Midbrain (tissue), 1 donor: ENCODE measurements around the gene LEKR1.
"Not testable (repeated sequence)": the region's sequence is repeated elsewhere in the genome, so short reads cannot be mapped to it uniquely, and the experiment has no call there.

Source experiments
- DNase-seq: peaks from one replicate; lab custom pipeline; 2025; lab: John Stamatoyannopoulos, UW

The LEKR1 gene

DNA sequence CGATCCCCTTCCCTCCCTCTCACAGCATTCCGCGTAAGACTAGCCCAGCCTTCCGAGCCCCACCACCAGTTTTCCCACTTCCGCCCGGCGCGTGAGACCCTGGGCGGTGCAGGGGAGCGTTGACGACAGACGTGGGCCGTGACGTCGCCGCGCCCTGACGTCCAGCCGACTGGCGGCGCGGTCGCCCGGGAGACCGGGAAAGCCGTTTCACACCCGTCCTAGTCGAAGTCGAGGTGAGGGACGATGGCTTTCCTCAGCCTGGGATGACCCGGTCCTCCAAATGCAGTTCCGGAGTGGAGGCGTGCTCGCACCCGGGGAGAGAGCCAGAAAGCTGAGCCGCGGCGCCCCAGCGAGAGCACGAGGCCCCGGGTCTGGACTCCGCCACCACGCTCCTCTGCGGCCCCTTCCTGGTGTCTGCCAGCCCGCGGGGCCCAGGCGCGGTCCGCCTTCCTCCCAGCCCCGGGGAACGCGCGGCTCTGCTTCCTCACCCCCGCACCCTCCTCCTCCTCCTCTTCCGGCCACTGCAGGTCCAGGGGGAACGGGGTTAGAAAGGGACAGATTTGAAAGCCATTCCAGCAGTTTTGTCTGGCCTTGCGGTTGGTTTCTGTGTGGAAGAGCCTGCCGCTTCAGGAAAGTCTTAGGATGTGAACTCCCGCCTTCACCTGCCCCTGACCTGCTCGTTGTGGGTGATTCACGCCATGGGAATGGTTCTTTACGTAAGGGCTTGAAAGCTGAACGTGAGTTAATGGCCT is at the start of gene LEKR1:
Gene LEKR1, plus strand, starts transcription at position 210 of the 752 bp plus-strand sequence. CDS start 2,977 bp downstream, outside the sequence.
- DNase-seq: peak; percentile 73

DNA sequence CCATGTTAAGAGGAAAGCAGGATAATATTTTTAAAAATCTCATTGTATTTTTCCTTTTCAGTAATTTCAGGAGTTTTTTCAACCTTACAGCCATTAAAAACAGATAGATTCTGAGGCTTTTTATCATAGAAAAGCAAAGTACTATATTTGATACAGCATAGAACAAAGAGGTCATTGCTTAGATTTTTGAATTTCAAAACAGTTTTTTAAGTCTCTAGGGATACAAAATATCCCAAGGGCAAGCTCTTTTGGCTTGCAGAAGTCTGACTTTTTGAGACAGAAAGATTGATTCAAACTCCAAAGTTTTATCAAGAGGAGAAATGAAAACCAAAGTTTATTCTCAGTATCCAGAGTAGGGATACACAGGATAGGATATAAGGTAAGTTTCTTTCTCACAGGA is 49.3 kb upstream of the LEKR1 start:
- no peak for DNase-seq

DNA sequence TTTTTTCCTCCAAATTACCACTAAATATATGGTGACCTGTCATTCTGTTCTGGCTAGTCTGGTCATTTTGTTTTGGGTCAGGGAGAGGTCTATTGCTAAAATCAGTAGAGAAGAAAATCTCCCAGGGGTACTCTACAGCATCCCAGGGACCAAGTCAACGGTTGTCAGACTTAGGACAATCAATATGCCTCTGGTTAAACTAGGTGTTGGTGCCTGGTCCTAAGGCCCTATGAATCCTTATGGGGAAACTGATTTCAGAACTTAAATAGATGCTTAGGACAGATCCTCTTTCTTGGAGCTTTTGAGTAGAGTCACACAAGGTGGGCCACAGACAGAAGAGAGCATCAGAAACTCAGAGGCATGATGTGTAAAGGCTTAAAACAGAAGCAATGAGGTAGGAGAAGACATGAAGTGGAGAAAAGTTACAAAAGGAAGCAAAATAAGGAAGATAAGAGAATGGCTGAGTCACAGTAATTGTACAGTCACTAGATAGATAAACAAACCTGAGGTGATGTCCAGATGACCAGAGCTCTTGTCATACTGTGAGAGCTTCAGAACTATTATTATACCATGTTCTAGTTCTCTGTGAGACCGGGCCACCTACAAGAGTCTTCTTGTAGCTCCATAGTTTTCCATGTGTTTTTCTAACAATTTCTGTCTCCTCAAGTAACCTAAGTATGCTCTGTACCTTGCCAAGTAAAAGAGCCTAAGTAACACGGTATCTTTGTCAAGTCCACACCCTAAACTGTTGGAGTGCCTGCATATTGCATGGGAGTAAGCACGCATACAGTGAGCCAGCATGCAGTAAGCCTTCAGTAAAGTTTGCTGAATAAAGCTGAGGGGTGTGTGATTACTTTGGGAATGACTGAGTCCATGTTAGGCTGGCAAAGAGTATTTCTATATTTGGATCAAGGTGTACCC is 44.6 kb upstream of the LEKR1 start:
- no peak for DNase-seq

DNA sequence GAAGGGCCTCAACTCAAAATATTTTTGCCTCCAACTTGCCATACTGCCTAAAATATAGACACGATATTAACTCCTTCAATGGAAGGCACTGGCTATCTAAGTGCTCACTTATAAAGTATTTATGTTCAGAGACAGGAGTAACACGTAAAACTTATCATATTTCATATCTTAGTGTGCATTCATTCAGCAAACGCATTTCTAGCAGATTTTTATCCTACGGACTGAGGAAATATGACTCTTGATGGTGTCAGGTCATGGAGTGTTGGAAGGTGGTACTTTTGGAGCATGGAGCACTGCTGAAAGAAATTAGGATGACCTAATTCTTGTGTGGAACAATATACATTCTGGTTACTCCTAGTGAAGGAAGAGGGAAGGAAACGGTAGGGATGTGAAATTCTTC is 43.8 kb upstream of the LEKR1 start:
- DNase-seq: no peak

DNA sequence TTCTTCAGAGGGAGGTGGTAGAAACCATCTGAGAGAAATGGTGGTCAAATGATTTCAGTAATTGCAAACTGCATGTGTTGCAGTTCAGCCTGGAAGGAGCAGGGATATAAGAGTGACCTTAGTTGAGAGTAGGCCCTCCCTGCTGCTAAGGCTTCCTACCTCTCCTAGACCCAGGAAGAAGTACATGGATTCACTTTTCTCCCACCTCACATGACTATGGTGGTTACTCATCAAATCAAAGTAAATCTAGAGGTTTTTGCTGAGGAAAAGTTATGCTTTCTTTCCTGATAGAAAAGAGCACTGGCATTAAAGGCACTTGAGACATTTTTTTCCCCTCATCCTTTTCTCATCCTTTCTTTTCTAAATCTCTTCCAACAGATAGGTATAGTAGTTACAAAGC is 43.2 kb upstream of the LEKR1 start:
- DNase-seq: no peak

DNA sequence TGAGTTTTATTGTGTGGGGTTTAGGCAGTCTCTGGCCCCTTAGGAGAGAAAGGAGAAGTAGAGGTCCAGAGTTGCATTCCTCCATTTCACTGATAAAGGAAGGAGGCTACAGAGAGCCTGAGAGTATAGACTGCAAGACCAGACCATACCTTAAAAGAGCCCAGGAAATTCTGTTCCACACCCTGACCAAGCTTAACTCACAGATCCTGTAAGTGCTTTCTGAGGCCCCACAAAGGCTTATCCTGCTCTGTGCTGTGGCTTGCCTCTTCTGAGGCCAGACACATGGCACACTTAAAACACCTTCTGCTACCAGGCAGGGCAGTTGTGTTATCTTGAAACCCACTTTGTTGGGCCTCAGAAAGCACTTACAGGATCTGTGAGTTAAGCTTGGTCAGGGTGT is 39.2 kb upstream of the LEKR1 start:
- no peak for DNase-seq

DNA sequence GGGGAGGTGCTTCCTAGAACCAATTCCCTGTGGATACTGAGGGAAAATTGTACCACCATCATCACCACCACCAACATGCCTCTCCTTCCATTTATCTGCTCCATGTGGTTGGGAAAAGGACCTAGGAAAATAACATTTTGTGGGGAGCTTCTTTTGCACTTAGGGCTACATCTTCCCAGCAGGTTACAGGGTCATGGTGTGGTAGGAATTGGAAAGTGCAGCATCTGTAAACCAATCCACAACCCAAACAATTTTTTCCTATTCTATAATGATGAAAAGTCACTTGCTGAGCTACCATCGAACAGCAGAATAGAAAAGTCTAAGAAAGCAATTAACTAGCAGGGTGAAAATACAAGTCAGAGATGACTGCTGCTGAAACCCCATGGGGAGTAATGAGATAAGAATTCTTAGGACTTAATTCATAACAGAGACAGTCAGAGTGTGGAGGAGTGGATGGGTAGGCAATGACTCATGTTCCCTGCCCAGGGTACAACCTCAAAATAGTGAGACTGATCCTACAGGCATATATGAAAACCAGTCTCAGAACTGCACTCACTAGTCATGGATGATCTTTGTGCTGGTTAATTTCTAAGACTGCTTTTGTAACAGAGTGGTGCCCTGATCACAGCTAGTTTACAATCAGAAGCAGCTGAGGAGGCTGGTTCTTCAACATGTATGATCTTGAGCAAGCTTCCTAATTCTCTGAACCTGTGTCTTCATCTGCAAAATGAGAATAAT is 38.1 kb upstream of the LEKR1 start:
- no peak for DNase-seq

DNA sequence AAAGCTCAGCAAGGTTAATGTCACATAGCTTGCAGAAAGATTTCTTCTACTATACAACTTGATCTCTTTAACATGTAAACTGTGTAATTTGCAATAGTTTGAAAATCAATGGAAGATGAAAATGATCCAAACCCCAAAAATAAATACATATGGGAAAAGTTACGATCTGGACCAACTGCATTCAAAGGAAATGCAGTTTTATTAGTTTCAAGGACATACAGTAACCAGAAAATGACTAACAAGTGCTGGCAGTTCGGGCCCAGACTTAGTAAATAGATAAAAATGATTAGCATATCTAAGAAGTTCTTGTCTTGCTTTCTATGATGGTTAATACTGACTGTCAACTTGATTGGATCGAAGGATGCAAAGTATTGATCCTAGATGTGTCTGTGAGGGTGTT is 37.3 kb upstream of the LEKR1 start:
- DNase-seq: no peak

DNA sequence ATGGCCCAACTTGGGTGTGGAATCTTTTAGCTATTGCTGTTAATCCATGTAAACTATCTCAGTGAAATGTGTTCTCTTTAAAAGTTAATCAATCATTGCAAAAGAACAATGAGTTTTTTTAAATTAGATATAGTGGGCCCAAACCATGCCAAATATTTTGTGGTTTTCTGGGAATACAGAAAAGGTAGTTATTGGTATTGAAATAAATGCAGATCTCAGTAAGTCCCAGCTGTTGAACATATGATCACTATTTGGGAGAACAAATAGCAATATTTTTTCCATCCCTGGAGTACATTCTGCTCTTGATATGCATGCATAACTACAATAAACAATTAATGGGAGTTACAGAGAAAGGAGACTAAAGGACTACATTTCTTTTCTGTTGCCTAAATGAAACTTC is 36.0 kb upstream of the LEKR1 start:
- no peak for DNase-seq

DNA sequence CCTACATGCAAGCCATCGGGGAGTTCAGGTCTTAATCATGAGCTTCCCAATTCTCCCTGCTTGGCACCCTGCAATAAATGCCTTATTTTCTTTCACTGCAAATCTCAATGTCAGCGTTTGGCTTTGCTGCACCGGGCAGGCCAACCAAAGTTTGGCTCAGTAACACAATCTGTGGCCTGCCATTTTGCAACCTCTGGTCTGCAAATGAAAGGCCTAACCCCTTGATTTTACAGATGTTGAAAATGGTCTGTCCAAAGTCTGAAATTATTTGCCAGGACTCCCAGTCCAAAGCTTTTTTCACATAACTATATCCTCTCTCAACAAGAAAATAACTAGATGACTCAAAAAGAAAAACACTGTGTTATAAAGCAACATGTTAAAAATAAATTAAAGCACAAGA is 34.0 kb upstream of the LEKR1 start:
- no peak for DNase-seq

DNA sequence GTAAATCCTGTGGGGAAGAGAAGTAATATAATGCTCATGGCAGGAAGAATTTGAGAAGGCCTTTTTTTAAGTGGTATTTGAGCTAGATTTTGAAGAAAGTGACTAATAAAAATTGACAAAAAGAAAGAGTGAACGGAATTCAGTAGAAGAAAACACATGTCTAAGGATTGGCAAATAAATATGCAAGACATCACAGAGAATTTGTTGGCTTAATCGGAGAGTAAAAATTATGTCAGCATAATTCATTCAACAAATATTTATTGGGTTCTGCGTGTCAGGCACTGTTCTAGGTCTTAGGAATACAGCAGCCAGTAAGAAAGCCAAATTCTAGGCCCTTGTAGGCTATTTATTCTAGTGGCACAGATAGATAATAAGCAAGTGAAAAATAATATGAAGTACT is 33.6 kb upstream of the LEKR1 start:
- DNase-seq: no peak

DNA sequence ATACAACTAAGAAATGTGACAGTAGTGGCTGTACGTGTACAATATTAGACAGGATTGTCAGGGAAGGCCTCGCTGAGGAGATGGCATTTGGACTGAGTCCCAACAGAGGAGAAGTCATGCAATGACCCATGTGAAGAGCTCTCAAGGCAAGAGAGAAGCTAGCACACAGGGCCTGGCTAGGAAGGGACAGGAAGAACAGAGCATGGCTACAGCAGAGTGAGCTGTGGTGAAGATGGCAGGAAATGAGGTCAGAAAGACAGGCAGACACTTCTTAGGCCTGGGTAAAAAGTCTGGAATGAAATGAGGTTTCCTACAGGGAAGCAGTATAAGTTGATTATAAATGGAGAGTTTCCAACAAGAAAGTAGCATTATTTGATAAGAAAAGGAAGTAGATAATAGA is 33.2 kb upstream of the LEKR1 start:
- no peak for DNase-seq

DNA sequence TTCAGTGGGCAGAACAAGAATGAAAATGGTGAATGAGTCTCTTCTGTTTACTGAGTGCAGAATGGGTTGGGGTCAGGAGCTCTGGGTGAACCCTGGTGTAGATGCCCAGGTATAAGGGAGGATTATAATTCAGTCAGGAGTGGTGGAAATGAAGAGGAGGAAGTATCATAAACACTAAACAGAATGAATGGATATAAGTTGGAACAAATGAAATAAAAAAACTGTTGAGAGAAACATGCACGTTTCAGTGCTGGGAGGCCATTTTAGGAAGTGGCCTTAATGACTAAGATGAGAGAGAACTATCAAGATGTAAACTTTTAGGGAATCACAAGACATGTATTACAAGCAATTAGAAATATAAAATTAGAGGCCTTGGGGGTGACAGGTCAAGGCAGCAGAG is 32.8 kb upstream of the LEKR1 start:
- no peak for DNase-seq

DNA sequence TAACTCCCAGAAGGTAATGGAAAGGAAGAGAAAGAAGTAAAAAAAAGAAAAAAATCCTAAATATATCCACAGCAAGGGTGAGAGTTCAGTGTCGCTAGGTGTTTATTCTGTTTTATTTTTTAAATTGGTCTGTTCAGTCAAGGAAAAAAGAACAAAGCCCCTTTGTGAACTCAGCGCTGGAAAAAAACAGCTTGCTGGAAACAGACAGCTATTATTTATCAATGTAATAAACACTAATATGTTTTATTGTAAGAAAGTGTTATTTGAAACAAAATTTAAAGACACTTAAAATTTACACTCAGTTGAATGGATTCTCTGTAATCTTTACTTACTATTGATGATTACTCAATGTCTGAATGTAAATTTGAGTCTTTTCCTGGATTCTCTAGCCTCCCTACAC is 32.3 kb upstream of the LEKR1 start:
- peak; percentile 43 for DNase-seq

DNA sequence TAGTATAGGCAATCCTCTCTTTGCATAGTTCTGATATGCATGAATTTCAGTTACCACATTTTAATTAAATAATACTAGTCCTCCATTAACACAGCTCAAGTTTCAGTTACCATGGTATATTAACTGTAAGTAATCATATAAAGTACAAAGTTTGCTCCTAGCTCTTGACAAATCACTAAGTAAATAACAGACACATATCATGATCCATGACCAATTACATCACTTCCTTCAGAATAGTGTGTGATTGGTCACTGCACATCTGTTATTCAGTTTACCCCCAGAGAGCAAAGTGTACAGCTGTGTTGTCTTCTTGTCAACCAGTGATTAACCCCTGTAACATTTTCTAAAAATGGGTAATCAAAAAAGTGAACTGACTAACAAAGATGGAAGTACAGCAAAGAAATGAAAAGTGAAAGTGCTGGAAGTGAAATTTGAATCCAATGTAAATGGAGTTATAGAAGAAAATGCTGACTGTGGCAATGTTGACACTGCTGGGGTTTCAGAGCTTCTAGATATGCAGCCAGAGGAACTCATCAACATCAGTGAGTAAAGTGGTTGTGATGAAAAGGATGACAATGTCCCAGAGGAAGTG is 30.2 kb upstream of the LEKR1 start:
- no peak for DNase-seq

DNA sequence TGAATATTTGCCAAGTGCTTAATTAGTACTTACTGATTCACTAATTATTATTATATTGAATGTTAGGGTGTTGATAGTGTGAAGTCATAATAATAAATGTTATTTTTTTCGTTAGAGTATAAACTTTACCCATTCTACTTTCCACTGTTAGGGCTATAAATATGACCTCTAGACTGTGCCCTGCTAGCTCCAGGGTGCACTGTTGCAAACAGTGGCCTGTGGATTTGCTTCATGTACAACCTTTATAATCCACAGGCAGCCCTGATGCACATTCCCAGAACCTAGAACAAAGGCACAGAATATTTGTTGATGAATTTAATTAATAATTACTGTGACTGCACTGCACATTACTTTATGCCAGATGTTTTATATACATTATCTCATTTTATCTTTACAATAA is 28.8 kb upstream of the LEKR1 start:
- no peak for DNase-seq

DNA sequence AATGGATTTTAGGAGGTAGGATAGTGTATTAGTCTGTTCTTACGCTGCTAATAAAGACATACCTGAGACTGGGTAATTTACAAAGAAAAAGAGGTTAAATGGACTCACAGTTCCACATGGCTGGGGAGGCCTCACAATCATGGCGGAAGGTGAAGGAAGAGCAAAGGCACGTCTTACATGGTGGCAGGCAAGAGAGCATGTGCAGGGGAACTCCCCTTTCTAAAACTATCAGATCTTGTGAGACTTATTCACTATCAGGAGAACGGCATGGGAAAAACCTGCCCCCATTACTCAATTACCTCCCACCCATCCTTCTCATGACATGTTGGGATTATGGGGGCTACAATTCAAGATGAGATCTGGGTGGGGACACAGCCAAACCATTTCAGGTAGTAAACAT is 25.9 kb upstream of the LEKR1 start:
- DNase-seq: not testable (repeated sequence)

DNA sequence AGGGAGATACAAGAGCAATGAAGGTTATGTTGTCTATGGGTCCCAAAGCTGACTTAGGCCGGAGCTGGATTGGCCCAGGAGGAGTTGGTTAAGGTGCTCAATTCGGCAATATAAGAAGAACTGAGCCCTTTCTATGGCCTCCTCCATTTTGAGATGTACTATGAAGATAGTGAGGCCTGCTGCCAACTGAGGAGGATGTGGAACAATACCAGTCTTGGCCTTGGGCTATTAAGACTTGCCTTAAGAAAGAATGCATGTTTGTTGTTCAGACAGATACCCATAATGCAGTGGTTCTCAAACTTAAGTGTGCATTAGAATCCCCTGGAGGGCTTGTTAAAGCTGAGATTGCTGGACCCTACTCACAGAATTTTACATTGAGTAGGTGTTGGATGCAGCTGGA is 24.4 kb upstream of the LEKR1 start:
- DNase-seq: no peak

DNA sequence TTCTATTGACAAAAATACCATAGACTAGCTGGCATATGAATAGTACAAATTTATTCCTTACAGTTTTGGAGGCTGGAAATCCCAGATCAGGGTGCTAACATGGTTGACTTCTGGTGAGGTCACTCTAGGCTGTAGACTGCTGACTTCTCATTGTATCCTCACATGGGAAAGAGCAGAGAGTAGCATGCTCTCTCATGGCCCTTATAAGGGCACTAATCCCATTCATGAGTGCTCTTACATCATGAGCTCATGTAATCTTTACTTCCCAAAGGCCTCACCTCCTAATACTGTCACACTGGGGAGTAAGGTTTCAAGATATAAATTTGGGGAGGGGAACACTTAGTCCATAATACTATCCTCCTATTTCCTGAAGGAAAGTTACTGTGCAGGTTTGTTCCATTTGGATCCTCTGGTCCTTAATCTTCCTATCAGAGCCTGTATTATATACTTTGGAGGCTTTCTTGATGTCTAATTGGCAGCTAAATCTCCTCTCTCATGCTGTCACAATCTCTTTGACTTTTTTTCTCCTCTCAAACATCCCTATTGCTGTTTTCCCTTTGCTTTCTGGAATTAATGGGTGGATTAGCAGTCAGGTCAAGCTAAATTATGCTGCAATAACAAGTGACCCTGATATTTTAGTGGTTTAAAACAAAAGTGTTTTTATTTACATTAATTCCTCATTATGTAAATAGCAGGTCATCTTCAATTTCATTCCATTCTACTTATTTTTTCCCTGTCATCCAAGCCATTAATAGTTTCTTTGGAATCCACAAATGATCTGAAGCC is 23.1 kb upstream of the LEKR1 start:
- DNase-seq: no peak

DNA sequence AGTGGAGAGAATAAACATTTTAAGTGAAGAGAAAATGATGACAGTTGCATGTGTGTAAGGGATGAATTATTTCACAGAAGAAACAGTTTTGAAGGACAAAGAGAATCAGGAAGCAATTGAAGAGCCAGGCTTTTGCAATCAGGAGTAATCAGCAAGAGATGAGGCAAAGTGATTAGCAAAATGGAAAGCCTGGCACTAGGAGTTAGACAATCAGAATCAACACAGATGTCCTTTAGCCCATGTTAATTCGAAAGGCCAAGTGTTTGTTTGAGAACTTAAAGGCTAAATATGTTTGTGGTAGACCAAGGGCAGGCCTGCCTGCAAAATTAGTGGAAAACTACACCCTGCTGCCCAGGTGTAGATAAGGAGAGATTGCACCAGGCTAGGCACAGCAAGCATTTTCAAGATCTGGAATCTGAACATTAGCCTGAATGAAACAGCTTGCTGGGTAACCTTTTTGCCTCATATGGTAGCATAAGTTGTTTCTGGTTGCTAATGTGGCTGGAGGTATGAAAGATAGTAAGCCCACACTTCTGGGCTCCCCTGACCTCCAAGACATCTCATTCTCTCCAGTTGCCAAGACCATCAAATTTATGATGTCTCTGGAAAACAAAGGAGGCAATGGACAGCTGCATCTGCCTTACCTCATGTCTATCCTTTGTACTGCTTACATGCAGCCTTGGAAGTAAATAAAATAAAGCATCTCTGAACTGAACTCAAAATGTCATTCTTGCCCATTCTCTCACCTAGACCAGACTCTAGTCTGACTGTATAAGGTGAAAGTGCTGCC is 22.0 kb upstream of the LEKR1 start:
- no peak for DNase-seq

DNA sequence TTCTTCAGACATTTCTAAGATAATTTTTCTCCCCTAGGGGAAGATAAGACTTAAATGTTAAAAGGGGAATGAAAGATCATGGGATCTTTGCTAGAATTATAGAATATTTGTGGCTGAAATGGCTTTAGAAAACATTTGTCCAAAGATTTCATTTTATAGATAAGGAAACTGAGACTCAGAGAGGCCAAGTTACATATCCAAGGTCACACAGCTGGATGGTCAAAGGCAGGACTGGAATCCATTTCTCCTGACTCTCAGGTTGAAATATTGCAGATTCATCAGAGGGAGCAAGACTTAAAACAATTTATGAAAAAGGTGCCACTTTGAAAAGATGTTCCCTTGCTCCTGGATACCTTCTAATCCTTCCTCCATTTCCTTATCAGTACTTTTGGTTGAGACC is 19.5 kb upstream of the LEKR1 start:
- DNase-seq: no peak
